Measurements from ENCODE around the gene FCN1.

DNA sequence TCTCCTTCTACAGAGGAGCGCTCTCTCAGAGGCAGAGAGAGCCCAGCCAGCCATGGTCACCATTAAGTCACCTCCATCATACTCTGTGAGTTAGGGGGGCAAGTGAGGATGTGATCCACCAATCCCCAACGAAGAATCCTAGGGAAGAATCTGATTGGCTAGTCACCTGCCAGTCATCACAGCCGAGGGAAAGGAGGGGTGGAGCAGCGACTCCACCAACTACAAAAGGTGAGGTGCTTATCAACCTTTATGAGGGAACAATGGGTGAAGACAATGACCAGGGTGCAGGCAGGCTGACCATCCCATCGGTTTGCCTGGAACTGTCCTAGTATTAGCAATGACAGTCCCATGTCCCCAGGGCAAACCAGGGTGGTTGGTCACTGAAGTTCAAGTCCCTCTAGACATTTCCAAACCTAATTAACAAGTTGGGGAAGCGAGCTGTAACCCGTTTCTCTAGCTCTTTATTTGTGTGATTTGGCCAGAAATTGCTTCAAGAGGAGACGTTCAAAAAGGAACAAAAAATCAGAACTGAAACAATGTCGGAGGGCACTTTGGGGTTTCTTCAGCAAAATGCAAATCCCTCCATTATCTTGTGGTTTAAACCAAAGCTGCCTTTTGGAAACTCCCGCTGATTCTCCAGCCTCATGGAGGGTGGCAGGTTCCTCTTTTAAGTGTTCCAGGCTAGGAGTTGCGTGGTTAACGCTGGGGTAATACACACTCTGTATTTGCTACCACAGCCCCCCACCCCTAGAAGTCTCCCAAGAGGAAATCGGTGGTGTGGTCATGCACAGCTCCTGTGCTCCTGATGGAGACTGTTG lies 18.8 kb upstream of the FCN1 start:
- TF ChIP-seq, protein P1, sequence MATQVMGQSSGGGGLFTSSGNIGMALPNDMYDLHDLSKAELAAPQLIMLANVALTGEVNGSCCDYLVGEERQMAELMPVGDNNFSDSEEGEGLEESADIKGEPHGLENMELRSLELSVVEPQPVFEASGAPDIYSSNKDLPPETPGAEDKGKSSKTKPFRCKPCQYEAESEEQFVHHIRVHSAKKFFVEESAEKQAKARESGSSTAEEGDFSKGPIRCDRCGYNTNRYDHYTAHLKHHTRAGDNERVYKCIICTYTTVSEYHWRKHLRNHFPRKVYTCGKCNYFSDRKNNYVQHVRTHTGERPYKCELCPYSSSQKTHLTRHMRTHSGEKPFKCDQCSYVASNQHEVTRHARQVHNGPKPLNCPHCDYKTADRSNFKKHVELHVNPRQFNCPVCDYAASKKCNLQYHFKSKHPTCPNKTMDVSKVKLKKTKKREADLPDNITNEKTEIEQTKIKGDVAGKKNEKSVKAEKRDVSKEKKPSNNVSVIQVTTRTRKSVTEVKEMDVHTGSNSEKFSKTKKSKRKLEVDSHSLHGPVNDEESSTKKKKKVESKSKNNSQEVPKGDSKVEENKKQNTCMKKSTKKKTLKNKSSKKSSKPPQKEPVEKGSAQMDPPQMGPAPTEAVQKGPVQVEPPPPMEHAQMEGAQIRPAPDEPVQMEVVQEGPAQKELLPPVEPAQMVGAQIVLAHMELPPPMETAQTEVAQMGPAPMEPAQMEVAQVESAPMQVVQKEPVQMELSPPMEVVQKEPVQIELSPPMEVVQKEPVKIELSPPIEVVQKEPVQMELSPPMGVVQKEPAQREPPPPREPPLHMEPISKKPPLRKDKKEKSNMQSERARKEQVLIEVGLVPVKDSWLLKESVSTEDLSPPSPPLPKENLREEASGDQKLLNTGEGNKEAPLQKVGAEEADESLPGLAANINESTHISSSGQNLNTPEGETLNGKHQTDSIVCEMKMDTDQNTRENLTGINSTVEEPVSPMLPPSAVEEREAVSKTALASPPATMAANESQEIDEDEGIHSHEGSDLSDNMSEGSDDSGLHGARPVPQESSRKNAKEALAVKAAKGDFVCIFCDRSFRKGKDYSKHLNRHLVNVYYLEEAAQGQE (IDR thresholded peaks at IDR 0.05; ENCODE audit: insufficient read depth in 1 of 2, low read depth in 2 of 2, low read length in 2 of 2) = no peak
- no peak for TF ChIP-seq POLR2AphosphoS5 (IDR thresholded peaks at IDR 0.05; ENCODE audit: low read depth, low read length)
- no peak for TF ChIP-seq TAF1 (IDR thresholded peaks at IDR 0.05; ENCODE audit: borderline replicate concordance, insufficient read depth, low read length)
- TF ChIP-seq SIN3A (IDR thresholded peaks at IDR 0.05; ENCODE audit: borderline replicate concordance, insufficient read depth, low read length) = no peak
- no peak for TF ChIP-seq FOXP2 (optimal IDR thresholded peaks at IDR 0.05; ENCODE audit: borderline replicate concordance, extremely low read depth, extremely low read length, insufficient read depth)

Data from PFSK-1 (cell line).